HepG2 (cell line): ENCODE measurements around the gene SMYD2. TPM values are rescaled to one million over a fixed set of nuclear protein-coding genes. Genes with fewer than 3 reads are reported as not detected.
A peak's percentile ranks its signal among the peaks of the same experiment; 100 is the strongest.

Source experiments
- AFF4 ChIP-seq: sonication (generic); formaldehyde crosslinking; IDR thresholded peaks from 2 replicates; pipeline ENCODE4 v1.4.0; 2020; ENCODE audit warnings: missing genetic modification reagents
- CBX2 ChIP-seq, 2 experiments: fragments of 200-600 bp in 1 of 2; sonication (generic); formaldehyde crosslinking in 1 of 2; IDR thresholded peaks; 2 replicates each; pipeline versions ENCODE4 v1.7.0 to v1.8.1; 2018 to 2022; ENCODE audit warnings: low read depth in 2 of 2, low read length in 1 of 2, mild to moderate bottlenecking in 1 of 2, missing genetic modification reagents in 1 of 2
- CERS6 ChIP-seq: sonication (generic); formaldehyde crosslinking; IDR thresholded peaks from 2 replicates; pipeline ENCODE4 v1.5.0; 2020; ENCODE audit warnings: missing genetic modification reagents
- CSRNP1 ChIP-seq: sonication (generic); formaldehyde crosslinking; IDR thresholded peaks from 2 replicates; pipeline ENCODE4 v1.8.1; 2023; ENCODE audit warnings: mild to moderate bottlenecking, missing genetic modification reagents
- EHMT2 ChIP-seq: fragments of 200-600 bp; sonication (generic); IDR thresholded peaks from 2 replicates; pipeline ENCODE4 v1.7.0; 2017; ENCODE audit warnings: antibody characterized with exemption, low read depth, low read length, borderline replicate concordance
- GABPA ChIP-seq, 2 experiments: IDR thresholded peaks; 2 replicates each; pipeline ENCODE4 v1.6.1; 2011 to 2016; ENCODE audit warnings: low read depth in 2 of 2, low read length in 1 of 2, missing biosample characterization in 1 of 2, missing genetic modification characterization in 1 of 2
- IKZF4 ChIP-seq: sonication (generic); formaldehyde crosslinking; IDR thresholded peaks from 2 replicates; pipeline ENCODE4 v1.5.1; 2020; ENCODE audit warnings: borderline replicate concordance, mild to moderate bottlenecking, low read depth, missing genetic modification reagents; ENCODE audit errors: not compliant biosample characterization
- ISL2 ChIP-seq: sonication (generic); formaldehyde crosslinking; IDR thresholded peaks from 2 replicates; pipeline ENCODE4 v1.5.0; 2020; ENCODE audit warnings: missing genetic modification reagents
- KMT2A ChIP-seq: sonication (generic); formaldehyde crosslinking; IDR thresholded peaks from 2 replicates; pipeline ENCODE4 v1.4.0; 2020; ENCODE audit warnings: missing genetic modification reagents
- MAF1 ChIP-seq: sonication (generic); formaldehyde crosslinking; IDR thresholded peaks from 2 replicates; pipeline ENCODE4 v1.5.0; 2020; ENCODE audit warnings: missing genetic modification reagents, borderline replicate concordance
- NR2C2 ChIP-seq: sonication (generic); formaldehyde crosslinking; IDR thresholded peaks from 2 replicates; pipeline ENCODE4 v1.4.0; 2020; ENCODE audit warnings: missing genetic modification reagents, mild to moderate bottlenecking, moderate library complexity, borderline replicate concordance
- PHF8 ChIP-seq: sonication (generic); formaldehyde crosslinking; IDR thresholded peaks from 2 replicates; pipeline ENCODE4 v1.5.0; 2020; ENCODE audit warnings: missing genetic modification reagents
- POLR2A ChIP-seq, 2 experiments: IDR thresholded peaks; 2 replicates each; pipeline ENCODE4 v1.6.1; 2011; ENCODE audit warnings: low read depth in 2 of 2, low read length in 2 of 2, mild to moderate bottlenecking in 1 of 2, moderate library complexity in 1 of 2; ENCODE audit not compliant: insufficient read depth in 1 of 2
- SMAD1 ChIP-seq: sonication (generic); formaldehyde crosslinking; IDR thresholded peaks from 2 replicates; pipeline ENCODE4 v1.4.0; 2020; ENCODE audit warnings: missing genetic modification reagents, low read depth, mild to moderate bottlenecking, borderline replicate concordance
- SMAD9 ChIP-seq: sonication (generic); formaldehyde crosslinking; IDR thresholded peaks from 2 replicates; pipeline ENCODE4 v1.5.1; 2020; ENCODE audit warnings: mild to moderate bottlenecking, missing genetic modification reagents
- SP1 ChIP-seq, 2 experiments: fragments of 450-650 bp in 1 of 2; sonication (generic) in 1 of 2; formaldehyde crosslinking in 1 of 2; IDR thresholded peaks; 2 replicates each; pipeline versions ENCODE4 v1.4.0 to v1.6.1; 2016 to 2020; ENCODE audit warnings: missing genetic modification reagents in 1 of 2
- ZBTB26 ChIP-seq: IDR thresholded peaks from 2 replicates; pipeline ENCODE4 v1.6.1; 2016; ENCODE audit warnings: missing compliant biosample characterization, missing genetic modification reagents, borderline replicate concordance
- ZNF136 ChIP-seq: sonication (generic); formaldehyde crosslinking; IDR thresholded peaks from 2 replicates; pipeline ENCODE4 v1.8.1; 2022; ENCODE audit warnings: low read depth, mild to moderate bottlenecking, moderate library complexity, missing genetic modification reagents
- ZNF784 ChIP-seq: sonication (generic); formaldehyde crosslinking; IDR thresholded peaks from 2 replicates; pipeline ENCODE4 v1.5.1; 2020; ENCODE audit warnings: missing genetic modification reagents, mild to moderate bottlenecking, borderline replicate concordance
- ZSCAN22 ChIP-seq: sonication (generic); formaldehyde crosslinking; IDR thresholded peaks from 2 replicates; pipeline ENCODE4 v1.4.0; 2020; ENCODE audit warnings: mild to moderate bottlenecking, missing genetic modification reagents
- polyA plus RNA-seq, 8 experiments: library from polyadenylated mRNA; depleted of rRNA in 3 of 8; stranded (reverse) in 7 of 8; unstranded in 1 of 8; fragments of >200 nt; fragmentation: Illumina TruSeq in 4 of 8; extraction: Trizol in 4 of 8; gene quantifications; 2 replicates each; pipeline versions ENCODE4 v1.2.1 to v1.2.3, GENCODE V29; 2011 to 2016; ENCODE audit warnings: low read depth in 4 of 8, missing spikeins in 1 of 8, mixed read lengths in 1 of 8; ENCODE audit not compliant: insufficient read depth in 1 of 8
- total RNA-seq, 5 experiments: library from RNA; depleted of rRNA; stranded (reverse); fragments of >200 nt; fragmentation: Illumina TruSeq; extraction: Trizol; gene quantifications; 2 replicates each; pipeline ENCODE4 v1.2.3, GENCODE V29; 2016; ENCODE audit warnings: low read depth in 1 of 5

The SMYD2 gene
- total and polyA plus RNA-seq, 2 of the 13 experiments (the other 11 are each of a cell fraction or from before 2014, with no cell fraction given) = 72.7 to 139 TPM

- no peak for TF ChIP-seq ZSCAN22 (CRISPR knock-in tag)
- TF ChIP-seq POLR2A (IDR thresholded peaks at IDR 0.05; ENCODE audit: insufficient read depth in 1 of 2, low read depth in 2 of 2, low read length in 2 of 2) = peak; percentile 60 to 72
- no peak for TF ChIP-seq AFF4 (CRISPR knock-in tag)
- no peak for TF ChIP-seq MAF1
- no peak; the same call in 1 of the 2 replicates for TF ChIP-seq NR2C2 (CRISPR knock-in tag)
- peak; percentile 54; the same call in 1 of the 2 replicates for TF ChIP-seq KMT2A (CRISPR knock-in tag)
- TF ChIP-seq CBX2 (IDR thresholded peaks at IDR 0.05; ENCODE audit: low read depth, low read length) = no peak
- no peak for TF ChIP-seq CBX2 (CRISPR knock-in tag; IDR thresholded peaks at IDR 0.05; ENCODE audit: low read depth)
- no peak for TF ChIP-seq IKZF4 (CRISPR knock-in tag)
- peak; percentile 84 for TF ChIP-seq PHF8 (CRISPR knock-in tag)
- no peak for TF ChIP-seq EHMT2
- 0 out of 2 replicates have a peak, but pooled peaks have one; percentile 36 for TF ChIP-seq ZBTB26 (CRISPR knock-in tag)
- TF ChIP-seq ZNF784 (CRISPR knock-in tag) = no peak
- no peak for TF ChIP-seq SMAD9
- no peak for TF ChIP-seq SP1 (IDR thresholded peaks at IDR 0.05)
- TF ChIP-seq SP1 (CRISPR knock-in tag; IDR thresholded peaks at IDR 0.05) = no peak
- peak; percentile 78; the same call in 1 of the 2 replicates for TF ChIP-seq CSRNP1 (CRISPR knock-in tag)
- no peak for TF ChIP-seq SMAD1
- TF ChIP-seq CERS6 (CRISPR knock-in tag) = peak; percentile 33; the same call in 1 of the 2 replicates
- peak; percentile 53 for TF ChIP-seq GABPA (IDR thresholded peaks at IDR 0.05; ENCODE audit: low read depth, low read length)
- TF ChIP-seq GABPA (CRISPR knock-in tag; IDR thresholded peaks at IDR 0.05; ENCODE audit: low read depth) = peak; percentile 57
- 0 out of 2 replicates have a peak, but pooled peaks have one; percentile 74 for TF ChIP-seq ZNF136 (CRISPR knock-in tag)
- peak; percentile 69 for TF ChIP-seq ISL2 (CRISPR knock-in tag)
These were observed 456 bp upstream of the SMYD2 start (continued) for GRCh38 chr1:214280386-214281020.
